Ovary (tissue), 9 donors: ENCODE results near the gene FH. TPM values are rescaled to one million over a fixed set of nuclear protein-coding genes. Genes with fewer than 3 reads are reported as not detected.

Experiments used
- DNase-seq, 5 donors: peaks; one replicate each; pipeline ENCODE4 v3.0.0-alpha.2; 2019 to 2020
- H3K27ac ChIP-seq, 2 donors: fragments of 200-600 bp; one replicate each; pipeline versions ENCODE4 v1.5.1 to v1.8.0; 2019 to 2022
- H3K27me3 ChIP-seq: fragments of 200-600 bp; one replicate; pipeline ENCODE4 v1.8.0; 2022
- H3K36me3 ChIP-seq: fragments of 200-600 bp; sonication (generic); one replicate; pipeline ENCODE4 v1.5.1; 2019
- H3K4me1 ChIP-seq: one replicate; pipeline ENCODE4 v1.8.1; 2013; ENCODE audit warnings: mild to moderate bottlenecking, moderate library complexity; ENCODE audit not compliant: insufficient read depth
- H3K4me3 ChIP-seq: fragments of 200-600 bp; sonication (generic); one replicate; pipeline ENCODE4 v1.5.1; 2017
- H3K9me3 ChIP-seq, 2 donors: fragments of 200-600 bp in 1 of 2; sonication (generic) in 1 of 2; one replicate each; pipeline versions ENCODE4 v1.5.1 to v1.8.1; 2013 to 2019; ENCODE audit warnings: mild to moderate bottlenecking in 1 of 2, moderate library complexity in 1 of 2
- EP300 ChIP-seq: sonication (generic); formaldehyde crosslinking; IDR thresholded peaks from one replicate; pipeline ENCODE4 v1.6.1; 2017; ENCODE audit warnings: antibody characterized with exemption
- POLR2A ChIP-seq: fragments of 450-650 bp; IDR thresholded peaks from one replicate; pipeline ENCODE4 v1.6.1; 2017; ENCODE audit warnings: antibody characterized with exemption, mild to moderate bottlenecking, moderate library complexity
- WGBS, 3 donors: extraction: QIAGEN DNeasy Blood & Tissue Kit in 1 of 3; methylation state at CpG; one replicate each; pipeline versions ENCODE4 v1.1.5 to v1.1.7; 2013 to 2017; 5-methylcytosine and 5-hydroxymethylcytosine counted together
- intact Hi-C, 4 donors: fragments of 100-400 bp; cut with DNase I; formaldehyde crosslinking; loops; one replicate each; pipeline versions ENCODE4 v1.11.0 to v1.15.1; 2022 to 2023
- polyA plus RNA-seq, 2 donors: library from polyadenylated mRNA; stranded (reverse); fragments of 200-250 nt in 1 of 2; fragments of 350-450 nt in 1 of 2; fragmentation: Illumina TruSeq in 1 of 2; extraction: RNeasy Lipid Tissue Mini Kit (QIAGEN cat#74804) in 1 of 2; gene quantifications; one replicate each; pipeline ENCODE4 v1.2.3, GENCODE V29; 2013 to 2014
- total RNA-seq, 7 donors: library from RNA; depleted of rRNA in 2 of 7; stranded (reverse); fragments of >200 nt in 2 of 7; fragmentation: NEBNext Ultra II Directional in 3 of 7; extraction: Animal tissue kit (Norgen Biotek cat#: 25700) in 3 of 7; gene quantifications; one replicate each; pipeline versions ENCODE4 v1.1.0 to v1.2.4, GENCODE V29; 2016 to 2023
- TF ChIP-seq, protein P1 (sequence below), 3 donors: fragments of 450-650 bp in 2 of 3; fragments of 200-600 bp in 1 of 3; IDR thresholded peaks; one replicate each; pipeline versions ENCODE4 v1.5.1 to v1.8.0; 2016 to 2022; ENCODE audit warnings: antibody characterized with exemption in 3 of 3, mild to moderate bottlenecking in 1 of 3
- donor health status: DM: no; HTN: no; CAD: no; lungs with moderate emphysema.
- donor health status: DM: no; HTN: no; CAD: no.
- donor health status: Bipolar disorder and iron deficiency.
- donor health status: DM: yes; HTN: yes; CAD: no.
- donor health status: DM: no; HTN: no; CAD: no.
- donor health status: DM: yes; HTN: yes; CAD: no.

FH gene
- total and polyA plus RNA-seq, 9 donors = 19.2 to 64.4 (median 40.5) TPM

- no peak overlapping the region for H3K27ac ChIP-seq
- H3K27me3 ChIP-seq = no peaks in the 10 kb centered on the region
- intact Hi-C loops = no loop called here
- no peaks in the 10 kb centered on the region for H3K36me3 ChIP-seq
- TF ChIP-seq POLR2A = no peak
- no peak for TF ChIP-seq EP300
- TF ChIP-seq, protein P1, sequence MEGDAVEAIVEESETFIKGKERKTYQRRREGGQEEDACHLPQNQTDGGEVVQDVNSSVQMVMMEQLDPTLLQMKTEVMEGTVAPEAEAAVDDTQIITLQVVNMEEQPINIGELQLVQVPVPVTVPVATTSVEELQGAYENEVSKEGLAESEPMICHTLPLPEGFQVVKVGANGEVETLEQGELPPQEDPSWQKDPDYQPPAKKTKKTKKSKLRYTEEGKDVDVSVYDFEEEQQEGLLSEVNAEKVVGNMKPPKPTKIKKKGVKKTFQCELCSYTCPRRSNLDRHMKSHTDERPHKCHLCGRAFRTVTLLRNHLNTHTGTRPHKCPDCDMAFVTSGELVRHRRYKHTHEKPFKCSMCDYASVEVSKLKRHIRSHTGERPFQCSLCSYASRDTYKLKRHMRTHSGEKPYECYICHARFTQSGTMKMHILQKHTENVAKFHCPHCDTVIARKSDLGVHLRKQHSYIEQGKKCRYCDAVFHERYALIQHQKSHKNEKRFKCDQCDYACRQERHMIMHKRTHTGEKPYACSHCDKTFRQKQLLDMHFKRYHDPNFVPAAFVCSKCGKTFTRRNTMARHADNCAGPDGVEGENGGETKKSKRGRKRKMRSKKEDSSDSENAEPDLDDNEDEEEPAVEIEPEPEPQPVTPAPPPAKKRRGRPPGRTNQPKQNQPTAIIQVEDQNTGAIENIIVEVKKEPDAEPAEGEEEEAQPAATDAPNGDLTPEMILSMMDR (IDR thresholded peaks at IDR 0.05) = no peak
- no peak overlapping the region for H3K4me3 ChIP-seq
- H3K9me3 ChIP-seq = no peaks in the 10 kb centered on the region
- no peaks in the 10 kb centered on the region for H3K4me1 ChIP-seq
- whole genome bisulfite sequencing, 3 donors = 67 to 87% (median 85%) methylated on average over 1 of the region's 1 CpG
- DNase-seq = no peak
Observed at GRCh38 chr1:241536304-241536703, 16.7 kb upstream of the FH start.

GRCh38 chr1:241533326-241534115, 14.0 kb upstream of the FH start:
- no peak for DNase-seq
- no peaks in the 10 kb centered on the region for H3K27me3 ChIP-seq
- intact Hi-C loops = no loop called here
- 65 to 78% (median 72%) methylated on average over 5 of the region's 5 CpGs for WGBS, 3 donors
- TF ChIP-seq, protein P1 (IDR thresholded peaks at IDR 0.05) = no peak
- TF ChIP-seq POLR2A (no peak), EP300 (no peak)
- no peaks in the 10 kb centered on the region for H3K36me3 ChIP-seq
- H3K4me1 ChIP-seq = no peaks in the 10 kb centered on the region
- no peaks in the 10 kb centered on the region for H3K9me3 ChIP-seq
- H3K4me3 ChIP-seq = no peak overlapping the region
- no peak overlapping the region for H3K27ac ChIP-seq

- H3K27me3 ChIP-seq = no peaks in the 10 kb centered on the region
- no peak overlapping the region for H3K27ac ChIP-seq
- DNase-seq = no peak
- H3K36me3 ChIP-seq = no peaks in the 10 kb centered on the region
- 72 to 78% (median 74%) methylated on average over 7 of the region's 7 CpGs for WGBS, 3 donors
- no peak overlapping the region for H3K4me3 ChIP-seq
- no peaks in the 10 kb centered on the region for H3K9me3 ChIP-seq
- intact Hi-C loops = no loop called here
- no peaks in the 10 kb centered on the region for H3K4me1 ChIP-seq
- TF ChIP-seq, protein P1 (IDR thresholded peaks at IDR 0.05) = no peak
- TF ChIP-seq POLR2A (no peak), EP300 (no peak)
Observed at GRCh38 chr1:241532864-241533263, 13.3 kb upstream of the FH start.

- Histone ChIP-seq H3K4me1 (no peaks in the 10 kb centered on the region), H3K27ac (no peak within 1 kb of the TSS), H3K4me3 (peak within 1 kb of the TSS; percentile 32), H3K36me3 (no peaks in the 10 kb centered on the region), H3K9me3 (no peaks in the 10 kb centered on the region), H3K27me3 (no peaks in the 10 kb centered on the region)
- TF ChIP-seq POLR2A (no peak), EP300 (no peak)
- TF ChIP-seq, protein P1 (IDR thresholded peaks at IDR 0.05) = no peak
- 8 to 9% (median 9%) methylated on average over 1 of the region's 1 CpG for WGBS, 3 donors
- DNase-seq = no peak
- intact Hi-C loops = no loop called here
Observed at GRCh38 chr1:241532162-241532531, 12.6 kb upstream of the FH start, which contains the start of gene KMO. Gene KMO, plus strand, starts transcription at chr1:241532378. Its CDS starts 67 bp downstream, at chr1:241532445.
